Lower leg skin (tissue), 4 donors: ENCODE measurements around the gene RAB1A. TPM values are rescaled to one million over a fixed set of nuclear protein-coding genes. Genes with fewer than 3 reads are reported as not detected.

ENCODE experiments used
- DNase-seq, 2 donors: peaks; one replicate each; pipeline ENCODE4 v3.0.0-alpha.2; 2019; ENCODE audit warnings: low spot score in 2 of 2
- H3K4me3 ChIP-seq: fragments of 200-600 bp; sonication (generic); 2 replicates; pipeline ENCODE4 v1.5.1; 2017; ENCODE audit warnings: mild to moderate bottlenecking, low read depth; ENCODE audit not compliant: poor library complexity, severe bottlenecking
- CTCF ChIP-seq, 3 donors: fragments of 450-650 bp; IDR thresholded peaks; one replicate each; pipeline ENCODE4 v1.5.1; 2016; ENCODE audit warnings: antibody characterized with exemption in 3 of 3, mild to moderate bottlenecking in 3 of 3, moderate library complexity in 2 of 3
- POLR2A ChIP-seq, 2 donors: fragments of 450-650 bp; IDR thresholded peaks; one replicate each; pipeline ENCODE4 v1.6.1; 2016 to 2017; ENCODE audit warnings: antibody characterized with exemption in 2 of 2, mild to moderate bottlenecking in 1 of 2, moderate library complexity in 1 of 2
- WGBS, 2 donors: methylation state at CpG; one replicate each; pipeline ENCODE4 v1.1.5; 2018; 5-methylcytosine and 5-hydroxymethylcytosine counted together
- intact Hi-C: fragments of 100-400 bp; cut with DNase I; formaldehyde crosslinking; loops from one replicate; pipeline ENCODE4 v1.15.0; 2023; ENCODE audit warnings: low total_unique reads
- total RNA-seq, 4 donors: library from RNA; depleted of rRNA; stranded (reverse); fragments of >200 nt; gene quantifications; one replicate each; pipeline ENCODE4 v1.1.0, GENCODE V29; 2016

The RAB1A gene
- total RNA-seq, 4 donors from 2014 or later = 49.1 to 68.0 (median 55.2) TPM

GRCh38 chr2:65044097-65044735 lies 85.7 kb downstream of the RAB1A start:
- no peak for DNase-seq
- 92% methylated on average over 7 of the region's 7 CpGs for WGBS, 2 donors
- intact Hi-C loops = no loop called here
- no peak for TF ChIP-seq CTCF (IDR thresholded peaks at IDR 0.05)
- TF ChIP-seq POLR2A (IDR thresholded peaks at IDR 0.05) = no peak
- H3K4me3 ChIP-seq = no peak overlapping the region

DNA sequence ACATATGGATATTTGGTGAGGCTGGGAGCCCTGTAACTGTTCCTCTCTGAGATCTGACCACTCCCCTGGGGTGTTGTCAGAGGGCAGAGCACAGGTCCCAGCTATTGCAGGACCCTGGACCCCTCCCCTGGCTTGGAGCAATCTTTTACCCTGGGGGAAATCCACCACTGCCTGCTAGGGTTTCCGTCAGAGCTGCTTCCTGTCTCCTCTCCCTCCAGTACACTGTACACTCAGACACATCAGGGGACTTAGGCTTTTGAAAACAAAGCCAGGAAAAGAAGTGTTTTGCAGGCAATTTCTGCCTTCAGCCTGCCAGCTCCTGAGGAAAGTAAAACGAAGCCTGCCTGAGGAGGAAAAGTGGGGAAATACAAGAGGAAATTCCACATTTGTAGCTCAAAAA lies 86.9 kb downstream of the RAB1A start:
- TF ChIP-seq CTCF (IDR thresholded peaks at IDR 0.05) (no peak), POLR2A (IDR thresholded peaks at IDR 0.05) (no peak)
- intact Hi-C loops = no loop called here
- no peak overlapping the region for H3K4me3 ChIP-seq
- WGBS, 2 donors = 64 to 84% methylated on average over 2 of the region's 2 CpGs
- no peak for DNase-seq

DNA sequence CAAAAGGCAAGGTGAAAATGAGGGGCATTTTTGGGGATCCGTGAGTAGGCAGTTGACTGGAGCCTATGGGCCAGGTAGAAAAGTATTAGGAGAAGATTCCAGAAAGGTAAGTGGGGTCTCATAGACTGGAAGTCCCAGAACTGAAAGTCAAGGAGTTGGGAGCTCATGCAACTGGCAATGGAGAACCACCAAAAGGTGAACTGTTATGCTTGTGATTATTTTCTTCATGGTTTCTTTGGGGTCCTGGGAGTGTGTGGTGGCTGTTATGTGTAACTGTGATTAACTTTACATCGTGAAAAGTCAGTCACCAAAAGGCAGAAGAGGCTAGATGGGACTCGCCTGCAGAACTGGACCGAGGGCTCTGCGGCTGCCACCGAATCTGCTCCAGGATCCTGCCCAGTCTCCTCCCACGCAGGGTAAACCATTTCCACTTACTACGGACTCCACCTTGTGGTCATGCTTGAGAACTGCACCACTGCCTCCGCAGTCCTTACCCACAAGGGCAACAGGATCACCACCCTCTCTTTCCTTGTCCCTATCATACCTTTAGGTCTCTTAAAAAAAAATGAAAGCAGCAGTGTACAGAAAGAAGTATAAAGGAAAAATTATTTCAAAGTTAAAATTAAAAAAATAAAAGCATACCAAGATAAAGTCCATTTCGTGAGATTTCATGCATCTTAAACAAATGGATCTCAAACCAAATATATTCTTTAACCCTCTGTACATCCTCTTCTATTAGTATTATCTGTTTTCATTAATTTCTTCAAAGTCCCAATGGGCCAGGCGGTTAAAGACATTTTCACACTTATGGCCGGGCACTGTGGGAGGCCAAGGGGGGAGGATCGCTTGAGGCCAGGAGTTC lies 89.3 kb downstream of the RAB1A start:
- TF ChIP-seq CTCF (IDR thresholded peaks at IDR 0.05) (peak in 2 of 3 donors; percentile 53 to 85), POLR2A (IDR thresholded peaks at IDR 0.05) (no peak)
- DNase-seq = peak; percentile 89 to 96
- intact Hi-C loops = no loop called here
- H3K4me3 ChIP-seq = no peak overlapping the region
- WGBS, 2 donors = 28 to 31% methylated on average over 13 of the region's 13 CpGs

GRCh38 chr2:65039640-65040039 lies 90.3 kb downstream of the RAB1A start:
- no peak overlapping the region for H3K4me3 ChIP-seq
- TF ChIP-seq CTCF (IDR thresholded peaks at IDR 0.05) = no peak
- TF ChIP-seq POLR2A (IDR thresholded peaks at IDR 0.05) = no peak
- DNase-seq = no peak
- WGBS, 2 donors = 90 to 95% methylated on average over 3 of the region's 3 CpGs
- intact Hi-C loops = loop anchor here (10.0 kb wide), 1 partner anchor 365 kb away; no protein-coding TSS in a partner anchor

DNA sequence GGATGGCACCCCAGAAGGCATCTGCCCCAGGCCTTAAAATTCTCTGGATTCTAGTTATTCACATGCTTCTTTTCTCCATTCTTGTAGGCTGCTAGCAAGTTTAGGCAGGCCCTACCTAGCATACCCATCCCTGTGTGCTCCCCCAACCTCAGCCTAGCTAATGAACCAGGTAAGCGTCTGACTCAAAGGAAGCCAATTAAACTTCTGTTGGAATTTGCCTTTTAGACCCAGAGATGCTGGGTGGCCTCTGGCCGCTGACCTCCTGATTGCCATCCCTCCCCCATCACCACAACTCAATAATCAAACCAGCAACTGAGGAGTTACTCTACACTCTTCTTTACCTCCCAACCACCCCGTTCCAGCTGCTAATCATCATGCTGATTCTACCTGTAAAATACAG lies 92.7 kb downstream of the RAB1A start:
- peak in 1 of 2 donors; percentile 50 for DNase-seq
- TF ChIP-seq CTCF (IDR thresholded peaks at IDR 0.05) (no peak), POLR2A (IDR thresholded peaks at IDR 0.05) (no peak)
- H3K4me3 ChIP-seq = no peak overlapping the region
- intact Hi-C loops = loop anchor here (2.0 to 10.0 kb wide), 2 partner anchors 118 to 362 kb away; no protein-coding TSS in a partner anchor
- WGBS, 2 donors = 78 to 87% methylated on average over 3 of the region's 3 CpGs

Other genes starting within 250 kb of the RAB1A start
- gene SLC1A4, start 140.7 kb downstream of the RAB1A start, total RNA-seq = 10 to 100 TPM in 3 of 4 donors, 1 to 10 TPM in 1; 8.3 to 31.1 (median 18.0) TPM
- 10 to 100 TPM; 18.5 to 27.5 (median 25.3) TPM for gene CEP68, start 73.7 kb downstream of the RAB1A start, total RNA-seq
- 10 to 100 TPM; 44.1 to 58.7 (median 50.9) TPM for gene ACTR2, start 97.7 kb upstream of the RAB1A start, total RNA-seq